CD14-positive monocyte (primary cell): ENCODE measurements around the gene JAM3. TPM values are rescaled to one million over a fixed set of nuclear protein-coding genes. Genes with fewer than 3 reads are reported as not detected.

ENCODE experiments used
- DNase-seq, 3 donors: peaks; one replicate each; pipeline ENCODE4 v3.0.0-alpha.2; 2011 to 2022
- H2AFZ ChIP-seq: 2 replicates; pipeline ENCODE4 v1.6.0; 2012; ENCODE audit warnings: mild to moderate bottlenecking, low read depth, low read length, inconsistent platforms; ENCODE audit not compliant: insufficient read depth, poor library complexity, severe bottlenecking
- H3K27ac ChIP-seq, 2 donors: 1 replicate in 1 of 2; 2 replicates in 1 of 2; pipeline ENCODE4 v1.5.1; 2012 to 2013; ENCODE audit warnings: low read length in 2 of 2, control low read depth in 1 of 2, inconsistent platforms in 1 of 2, low read depth in 1 of 2, mild to moderate bottlenecking in 1 of 2
- H3K27me3 ChIP-seq, 2 donors: one replicate each; pipeline versions ENCODE4 v1.6.0 to v1.6.1; 2011 to 2013; ENCODE audit warnings: low read length in 2 of 2; ENCODE audit not compliant: control insufficient read depth in 2 of 2, insufficient read depth in 2 of 2
- H3K36me3 ChIP-seq, 2 donors: replicated peaks in 1 of 2; 1 replicate in 1 of 2; 2 replicates in 1 of 2; pipeline versions ENCODE4 v1.5.1 to v1.6.1; 2012 to 2013; ENCODE audit warnings: low read length in 2 of 2, control low read depth in 1 of 2, inconsistent platforms in 1 of 2, mild to moderate bottlenecking in 1 of 2; ENCODE audit not compliant: insufficient read depth in 2 of 2, control insufficient read depth in 1 of 2
- H3K4me1 ChIP-seq, 2 donors: 1 replicate in 1 of 2; 2 replicates in 1 of 2; pipeline versions ENCODE4 v1.5.1 to v1.6.1; 2012 to 2013; ENCODE audit warnings: low read length in 2 of 2, control low read depth in 1 of 2, inconsistent platforms in 1 of 2, mild to moderate bottlenecking in 1 of 2, moderate library complexity in 1 of 2; ENCODE audit not compliant: insufficient read depth in 2 of 2, control insufficient read depth in 1 of 2
- H3K4me2 ChIP-seq: replicated peaks from 2 replicates; pipeline ENCODE3; 2012; ENCODE audit warnings: low read length, moderate library complexity, mild to moderate bottlenecking; ENCODE audit not compliant: poor library complexity, severe bottlenecking; ENCODE audit errors: extremely low read depth
- H3K4me3 ChIP-seq, 3 experiments: fragments of 200-600 bp in 1 of 3; sonication (generic) in 1 of 3; replicated peaks in 1 of 3; 1 replicate in 2 of 3; 2 replicates in 1 of 3; pipeline ENCODE4 v1.5.1; 2011 to 2013; ENCODE audit warnings: low read length in 3 of 3, mild to moderate bottlenecking in 3 of 3, control low read depth in 2 of 3, low read depth in 2 of 3, inconsistent platforms in 1 of 3, moderate library complexity in 1 of 3
- H3K79me2 ChIP-seq: 2 replicates; pipeline ENCODE4 v1.6.0; 2012; ENCODE audit warnings: mild to moderate bottlenecking, control low read depth, inconsistent platforms, low read length, moderate library complexity; ENCODE audit not compliant: insufficient read depth
- H3K9ac ChIP-seq: 2 replicates; pipeline ENCODE4 v1.6.0; 2017; ENCODE audit warnings: low read length, mild to moderate bottlenecking; ENCODE audit not compliant: insufficient read depth, poor library complexity, severe bottlenecking
- H3K9me3 ChIP-seq, 2 donors: replicated peaks in 1 of 2; 1 replicate in 1 of 2; 2 replicates in 1 of 2; pipeline versions ENCODE4 v1.5.1 to v1.6.1; 2012 to 2013; ENCODE audit warnings: low read length in 2 of 2, control low read depth in 1 of 2; ENCODE audit not compliant: control insufficient read depth in 1 of 2, insufficient read depth in 1 of 2
- H4K20me1 ChIP-seq: 2 replicates; pipeline ENCODE4 v1.6.0; 2012; ENCODE audit warnings: mild to moderate bottlenecking, low read length, control low read depth, moderate library complexity; ENCODE audit not compliant: insufficient read depth
- H3K27ac Mint-ChIP-seq, 7 donors: one replicate each; pipeline ENCODE4 v1.8.0; 2020; ENCODE audit warnings: mild to moderate bottlenecking in 7 of 7, mixed read lengths in 7 of 7, moderate library complexity in 6 of 7, inconsistent platforms in 2 of 7
- H3K27me3 Mint-ChIP-seq, 3 donors: one replicate each; pipeline ENCODE4 v1.8.0; 2021 to 2022; ENCODE audit warnings: low read depth in 3 of 3, mild to moderate bottlenecking in 3 of 3, mixed read lengths in 3 of 3, moderate library complexity in 3 of 3, inconsistent platforms in 1 of 3
- H3K36me3 Mint-ChIP-seq, 2 donors: one replicate each; pipeline ENCODE4 v1.8.0; 2020; ENCODE audit warnings: mixed read lengths in 2 of 2, inconsistent platforms in 1 of 2, mild to moderate bottlenecking in 1 of 2
- H3K4me1 Mint-ChIP-seq: one replicate; pipeline ENCODE4 v1.8.0; 2020; ENCODE audit warnings: mild to moderate bottlenecking, mixed read lengths
- H3K4me3 Mint-ChIP-seq, 2 donors: one replicate each; pipeline ENCODE4 v1.8.0; 2020; ENCODE audit warnings: mild to moderate bottlenecking in 2 of 2, mixed read lengths in 2 of 2, moderate library complexity in 1 of 2
- H3K9me3 Mint-ChIP-seq, 7 donors: one replicate each; pipeline ENCODE4 v1.8.0; 2020 to 2022; ENCODE audit warnings: mixed read lengths in 7 of 7, mild to moderate bottlenecking in 6 of 7, moderate library complexity in 6 of 7, inconsistent platforms in 2 of 7
- CTCF ChIP-seq: fragments of 200-600 bp; IDR thresholded peaks from one replicate; pipeline ENCODE4 v1.8.0; 2022; ENCODE audit warnings: antibody characterized with exemption, mild to moderate bottlenecking
- WGBS: methylation state at CpG from one replicate; pipeline ENCODE4 v1.1.5; 2013; ENCODE audit warnings: missing lambda C conversion rate; ENCODE audit not compliant: insufficient coverage; 5-methylcytosine and 5-hydroxymethylcytosine counted together
- intact Hi-C, 2 donors: fragments of 100-400 bp; cut with micrococcal nuclease; formaldehyde crosslinking; loops; one replicate each; pipeline versions ENCODE4 v1.15.0 to v1.15.1; 2023
- polyA plus RNA-seq, 3 donors: library from polyadenylated mRNA; depleted of rRNA in 1 of 3; unstranded in 2 of 3; stranded (reverse) in 1 of 3; fragments of 300-500 nt in 2 of 3; fragments of >200 nt in 1 of 3; fragmentation: Illumina TruSeq in 2 of 3; gene quantifications; 1 replicate in 2 of 3; 2 replicates in 1 of 3; pipeline ENCODE4 v1.2.3, GENCODE V29; 2012 to 2021

JAM3 gene
- polyA plus RNA-seq, 3 donors: 0.03 to 0.25 (median 0.12) TPM

GRCh38 chr11:134100171-134100570 lies 31.3 kb downstream of the JAM3 start:
- intact Hi-C loops: no loop called here
- no peak overlapping the region for H2AFZ ChIP-seq
- H3K36me3 ChIP-seq: no peaks in the 10 kb centered on the region
- no peaks in the 10 kb centered on the region for H3K27me3 ChIP-seq
- H3K9me3 ChIP-seq: no peaks in the 10 kb centered on the region
- Mint-ChIP-seq H3K27me3 (peaks cover 0 to 3% (median 0%) of the 10 kb centered on the region in 3 donors), H3K4me1 (no peaks in the 10 kb centered on the region), H3K27ac (no peak overlapping the region), H3K36me3 (no peaks in the 10 kb centered on the region), H3K4me3 (no peak overlapping the region), H3K9me3 (peaks cover 0 to 6% (median 3%) of the 10 kb centered on the region in 7 donors)
- H3K79me2 ChIP-seq: no peaks in the 10 kb centered on the region
- H3K9ac ChIP-seq: no peak overlapping the region
- no peaks in the 10 kb centered on the region for H4K20me1 ChIP-seq
- H3K4me2 ChIP-seq: no peak overlapping the region
- H3K4me1 ChIP-seq: no peaks in the 10 kb centered on the region
- H3K27ac ChIP-seq: no peak overlapping the region
- TF ChIP-seq CTCF: no peak
- DNase-seq: no peak
- no peak overlapping the region for H3K4me3 ChIP-seq
- 86% methylated on average over 1 of the region's 2 CpGs for WGBS

GRCh38 chr11:134101282-134101681 lies 32.4 kb downstream of the JAM3 start:
- peaks cover 0 to 6% (median 4%) of the 10 kb centered on the region in 7 donors for H3K9me3 Mint-ChIP-seq
- H3K4me3 Mint-ChIP-seq: no peak overlapping the region
- no peaks in the 10 kb centered on the region for H3K4me1 Mint-ChIP-seq
- intact Hi-C loops: no loop called here
- no peak overlapping the region for H2AFZ ChIP-seq
- H3K36me3 Mint-ChIP-seq: no peaks in the 10 kb centered on the region
- no peak overlapping the region for H3K4me3 ChIP-seq
- no peaks in the 10 kb centered on the region for H3K4me1 ChIP-seq
- no peaks in the 10 kb centered on the region for H3K27me3 ChIP-seq
- peaks cover 0 to 3% (median 0%) of the 10 kb centered on the region in 3 donors for H3K27me3 Mint-ChIP-seq
- H3K27ac ChIP-seq: no peak overlapping the region
- H3K36me3 ChIP-seq: no peaks in the 10 kb centered on the region
- TF ChIP-seq CTCF: no peak
- no peaks in the 10 kb centered on the region for H4K20me1 ChIP-seq
- no peak overlapping the region for H3K4me2 ChIP-seq
- DNase-seq: no peak
- no peaks in the 10 kb centered on the region for H3K79me2 ChIP-seq
- H3K27ac Mint-ChIP-seq: no peak overlapping the region
- H3K9ac ChIP-seq: no peak overlapping the region
- no peaks in the 10 kb centered on the region for H3K9me3 ChIP-seq
